Lung (tissue), 12 donors: ENCODE results near the gene NT5C1B. TPM values are rescaled to one million over a fixed set of nuclear protein-coding genes. Genes with fewer than 3 reads are reported as not detected.
A peak's percentile ranks its signal among the peaks of the same experiment; 100 is the strongest.

Experiments
- ATAC-seq: fragments of 200-7000 bp; cut with Tn5 transposase; one replicate; pipeline ENCODE4 v1.9.1; 2020; ENCODE audit warnings: moderate number of reproducible peaks; ENCODE audit not compliant: insufficient read depth, low FRiP score
- DNase-seq, 3 donors: peaks; one replicate each; pipeline ENCODE4 v3.0.0-alpha.2; 2013 to 2017
- H3K27ac ChIP-seq, 2 donors: one replicate each; pipeline ENCODE4 v1.5.1; 2013; ENCODE audit warnings: mild to moderate bottlenecking in 2 of 2, moderate library complexity in 2 of 2, control low read depth in 1 of 2, inconsistent platforms in 1 of 2, low read depth in 1 of 2, low read length in 1 of 2
- H3K27me3 ChIP-seq, 3 donors: one replicate each; pipeline ENCODE4 v1.5.1; 2013; ENCODE audit warnings: low read length in 2 of 3; ENCODE audit not compliant: control insufficient read depth in 3 of 3, insufficient read depth in 3 of 3
- H3K36me3 ChIP-seq, 4 donors: one replicate each; pipeline ENCODE4 v1.5.1; 2013; ENCODE audit warnings: low read length in 4 of 4, mild to moderate bottlenecking in 1 of 4, moderate library complexity in 1 of 4; ENCODE audit not compliant: control insufficient read depth in 4 of 4, insufficient read depth in 4 of 4
- H3K4me1 ChIP-seq, 5 donors: one replicate each; pipeline ENCODE4 v1.5.1; 2013; ENCODE audit warnings: low read length in 5 of 5, mild to moderate bottlenecking in 2 of 5, moderate library complexity in 1 of 5; ENCODE audit not compliant: control insufficient read depth in 5 of 5, insufficient read depth in 5 of 5
- H3K4me3 ChIP-seq: one replicate; pipeline ENCODE4 v1.5.1; 2013; ENCODE audit warnings: mild to moderate bottlenecking, control low read depth, moderate library complexity
- H3K9ac ChIP-seq, 2 donors: one replicate each; pipeline ENCODE4 v1.5.1; 2013; ENCODE audit warnings: low read length in 2 of 2, control low read depth in 1 of 2; ENCODE audit not compliant: insufficient read depth in 1 of 2
- H3K9me3 ChIP-seq, 4 donors: one replicate each; pipeline ENCODE4 v1.5.1; 2013; ENCODE audit warnings: low read length in 3 of 4, mild to moderate bottlenecking in 1 of 4, moderate library complexity in 1 of 4; ENCODE audit not compliant: control insufficient read depth in 4 of 4, insufficient read depth in 3 of 4
- WGBS, 2 donors: extraction: QIAGEN DNeasy Blood & Tissue Kit; methylation state at CpG; one replicate each; pipeline ENCODE4 v1.1.7; 2013; 5-methylcytosine and 5-hydroxymethylcytosine counted together
- polyA plus RNA-seq, 2 donors: library from polyadenylated mRNA; stranded (reverse); fragments of 200-250 nt; gene quantifications; one replicate each; pipeline ENCODE4 v1.2.1, GENCODE V29; 2013
- total RNA-seq, 2 donors: library from RNA; depleted of rRNA in 1 of 2; stranded (reverse); fragments of >200 nt in 1 of 2; gene quantifications; one replicate each; pipeline ENCODE4 v1.2.1, GENCODE V29; 2014 to 2021
- TF ChIP-seq, protein P1 (sequence below): IDR thresholded peaks from 2 replicates; pipeline ENCODE4 v1.5.1; 2012; ENCODE audit warnings: mild to moderate bottlenecking; ENCODE audit errors: control extremely low read depth, extremely low read depth
- donor health status: control.
- donor health status: control.
- donor health status: Bipolar disorder and iron deficiency.
- donor health status: healthy.
- donor health status: DM: yes; HTN: yes; CAD: no.

Gene NT5C1B
- total and polyA plus RNA-seq, 4 donors, result not detected

- H3K4me1 ChIP-seq, result no peaks in the 10 kb centered on the region
- no peaks in the 10 kb centered on the region for H3K36me3 ChIP-seq
- 25 to 27% methylated on average over 7 of the region's 7 CpGs for WGBS, 2 donors
- DNase-seq, result peak in 1 of 3 donors; percentile 35
- no peak for ATAC-seq
- H3K4me3 ChIP-seq, result no peak overlapping the region
- no peak overlapping the region for H3K27ac ChIP-seq
- H3K27me3 ChIP-seq, result no peaks in the 10 kb centered on the region
- no peak overlapping the region for H3K9ac ChIP-seq
- no peaks in the 10 kb centered on the region for H3K9me3 ChIP-seq
- TF ChIP-seq, protein P1, sequence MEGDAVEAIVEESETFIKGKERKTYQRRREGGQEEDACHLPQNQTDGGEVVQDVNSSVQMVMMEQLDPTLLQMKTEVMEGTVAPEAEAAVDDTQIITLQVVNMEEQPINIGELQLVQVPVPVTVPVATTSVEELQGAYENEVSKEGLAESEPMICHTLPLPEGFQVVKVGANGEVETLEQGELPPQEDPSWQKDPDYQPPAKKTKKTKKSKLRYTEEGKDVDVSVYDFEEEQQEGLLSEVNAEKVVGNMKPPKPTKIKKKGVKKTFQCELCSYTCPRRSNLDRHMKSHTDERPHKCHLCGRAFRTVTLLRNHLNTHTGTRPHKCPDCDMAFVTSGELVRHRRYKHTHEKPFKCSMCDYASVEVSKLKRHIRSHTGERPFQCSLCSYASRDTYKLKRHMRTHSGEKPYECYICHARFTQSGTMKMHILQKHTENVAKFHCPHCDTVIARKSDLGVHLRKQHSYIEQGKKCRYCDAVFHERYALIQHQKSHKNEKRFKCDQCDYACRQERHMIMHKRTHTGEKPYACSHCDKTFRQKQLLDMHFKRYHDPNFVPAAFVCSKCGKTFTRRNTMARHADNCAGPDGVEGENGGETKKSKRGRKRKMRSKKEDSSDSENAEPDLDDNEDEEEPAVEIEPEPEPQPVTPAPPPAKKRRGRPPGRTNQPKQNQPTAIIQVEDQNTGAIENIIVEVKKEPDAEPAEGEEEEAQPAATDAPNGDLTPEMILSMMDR, result no peak
Observed at GRCh38 chr2:18536100-18536499, 53.3 kb downstream of the NT5C1B start.

- Histone ChIP-seq H3K27me3 (no peaks in the 10 kb centered on the region), H3K9ac (no peak overlapping the region), H3K9me3 (no peaks in the 10 kb centered on the region), H3K4me3 (no peak overlapping the region), H3K4me1 (peaks cover 0 to 17% (median 1%) of the 10 kb centered on the region in 5 donors), H3K27ac (no peak overlapping the region), H3K36me3 (no peaks in the 10 kb centered on the region)
- peak; percentile 33 for ATAC-seq
- WGBS, 2 donors, result 57 to 73% methylated on average over 1 of the region's 1 CpG
- DNase-seq, result peak in 1 of 3 donors; percentile 53
- TF ChIP-seq, protein P1, result no peak
Observed at GRCh38 chr2:18531194-18531593, 58.2 kb downstream of the NT5C1B start.

DNA sequence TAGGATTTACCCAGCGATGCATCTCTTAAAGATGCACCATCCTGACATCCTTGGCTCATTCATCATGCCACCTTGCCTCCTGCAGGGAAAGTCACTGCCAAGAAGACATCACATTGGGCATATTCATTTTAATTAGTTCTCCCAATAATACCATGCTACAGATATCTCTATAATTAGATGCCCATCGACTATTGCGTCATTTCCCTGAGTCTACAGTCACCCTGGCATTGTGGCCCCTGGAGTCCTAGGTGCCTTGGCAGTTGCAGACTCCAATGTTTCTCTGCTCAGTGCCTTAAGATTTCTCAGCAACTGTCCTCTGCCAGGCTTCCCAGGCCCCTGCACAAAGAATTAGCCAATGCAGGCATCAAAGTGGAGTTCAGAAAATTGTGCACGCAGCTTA lies 61.5 kb downstream of the NT5C1B start:
- Histone ChIP-seq H3K36me3 (no peaks in the 10 kb centered on the region), H3K9ac (no peak overlapping the region), H3K9me3 (no peaks in the 10 kb centered on the region), H3K4me1 (peaks cover 0 to 25% (median 3%) of the 10 kb centered on the region in 5 donors), H3K27ac (no peak overlapping the region), H3K4me3 (no peak overlapping the region), H3K27me3 (no peaks in the 10 kb centered on the region)
- TF ChIP-seq, protein P1, result no peak
- no peak for DNase-seq
- ATAC-seq, result no peak
- WGBS, 2 donors, result 72 to 86% methylated on average over 4 of the region's 4 CpGs

DNA sequence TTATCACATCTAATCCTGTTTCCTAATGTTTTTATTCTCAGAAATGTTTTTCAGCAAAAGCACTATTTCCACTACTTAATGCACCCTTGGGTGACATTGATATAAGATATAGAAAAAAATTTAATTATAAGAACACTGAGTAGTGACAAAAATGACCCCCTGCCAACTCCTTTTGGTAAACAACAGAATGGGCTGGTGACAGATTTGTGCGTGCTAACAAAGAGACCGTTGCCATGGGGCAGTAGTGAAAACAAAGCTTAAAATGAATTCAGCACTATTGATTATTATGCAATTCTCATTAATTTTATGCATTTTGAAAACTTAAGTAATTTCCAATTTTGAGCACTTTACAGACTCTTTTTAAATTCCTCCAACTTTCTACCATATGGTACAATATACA lies 62.0 kb downstream of the NT5C1B start:
- Histone ChIP-seq H3K36me3 (no peaks in the 10 kb centered on the region), H3K4me1 (peaks cover 0 to 25% (median 3%) of the 10 kb centered on the region in 5 donors), H3K9me3 (no peaks in the 10 kb centered on the region), H3K27ac (no peak overlapping the region), H3K27me3 (no peaks in the 10 kb centered on the region), H3K4me3 (no peak overlapping the region), H3K9ac (no peak overlapping the region)
- TF ChIP-seq, protein P1, result no peak
- no peak for ATAC-seq
- WGBS, 2 donors, result 88 to 90% methylated on average over 2 of the region's 2 CpGs
- DNase-seq, result peak; percentile 56 to 82 (median 77)
